Natural killer cell (primary cell): ENCODE data around the gene ISYNA1. TPM values are rescaled to one million over a fixed set of nuclear protein-coding genes. Genes with fewer than 3 reads are reported as not detected.
A peak's percentile ranks its signal among the peaks of the same experiment; 100 is the strongest.

Source experiments
- ATAC-seq, 3 donors: fragments of 150-1000 bp in 2 of 3; fragments of 200-7000 bp in 1 of 3; cut with Tn5 transposase; 1 replicate in 1 of 3; 2 replicates in 2 of 3; pipeline ENCODE4 v1.10.0; 2021; ENCODE audit warnings: mild to moderate bottlenecking in 2 of 3, moderate library complexity in 2 of 3
- DNase-seq, 2 donors: peaks; one replicate each; pipeline versions ENCODE4 v3.0.0 to v3.0.0-alpha.2; 2013 to 2021; ENCODE audit warnings: mixed read lengths in 1 of 2
- H3K27ac ChIP-seq: one replicate; pipeline ENCODE4 v1.5.1; 2013; ENCODE audit warnings: mild to moderate bottlenecking, low read length
- H3K27me3 ChIP-seq: one replicate; pipeline ENCODE4 v1.6.1; 2013; ENCODE audit warnings: low read length; ENCODE audit not compliant: control insufficient read depth, insufficient read depth
- H3K36me3 ChIP-seq: one replicate; pipeline ENCODE4 v1.6.1; 2013; ENCODE audit warnings: low read length; ENCODE audit not compliant: control insufficient read depth, insufficient read depth
- H3K4me1 ChIP-seq: one replicate; pipeline ENCODE4 v1.6.1; 2013; ENCODE audit warnings: low read length; ENCODE audit not compliant: control insufficient read depth, insufficient read depth
- H3K4me3 ChIP-seq: one replicate; pipeline ENCODE4 v1.5.1; 2013; ENCODE audit warnings: low read length
- H3K9me3 ChIP-seq: one replicate; pipeline ENCODE4 v1.6.1; 2013; ENCODE audit warnings: low read length; ENCODE audit not compliant: control insufficient read depth, insufficient read depth
- H3K27ac Mint-ChIP-seq, 2 donors: one replicate each; pipeline ENCODE4 v1.8.0; 2022; ENCODE audit warnings: mild to moderate bottlenecking in 2 of 2, mixed read lengths in 2 of 2, moderate library complexity in 1 of 2
- H3K27me3 Mint-ChIP-seq, 2 donors: one replicate each; pipeline ENCODE4 v1.8.0; 2022; ENCODE audit warnings: low read depth in 2 of 2, mixed read lengths in 2 of 2
- H3K36me3 Mint-ChIP-seq: one replicate; pipeline ENCODE4 v1.8.0; 2022; ENCODE audit warnings: mixed read lengths
- H3K4me1 Mint-ChIP-seq, 2 donors: one replicate each; pipeline ENCODE4 v1.8.0; 2022; ENCODE audit warnings: mixed read lengths in 2 of 2
- H3K4me3 Mint-ChIP-seq: one replicate; pipeline ENCODE4 v1.8.0; 2022; ENCODE audit warnings: mild to moderate bottlenecking, moderate library complexity, mixed read lengths
- H3K9me3 Mint-ChIP-seq, 2 donors: one replicate each; pipeline ENCODE4 v1.8.0; 2022; ENCODE audit warnings: mixed read lengths in 2 of 2
- WGBS: methylation state at CpG from one replicate; pipeline ENCODE4 v1.1.7; 2013; ENCODE audit warnings: missing lambda C conversion rate; ENCODE audit not compliant: insufficient coverage; 5-methylcytosine and 5-hydroxymethylcytosine counted together
- intact Hi-C: fragments of 100-400 bp; cut with micrococcal nuclease; formaldehyde crosslinking; loops from one replicate; pipeline ENCODE4 v1.14.2; 2022
- total RNA-seq, 4 donors: library from RNA; stranded (reverse); fragments of 120-200 nt in 1 of 4; gene quantifications; one replicate each; pipeline versions ENCODE4 v1.2.3 to v1.2.4, GENCODE V29; 2013 to 2022
- TF ChIP-seq, protein P1 (sequence below): fragments of 200-600 bp; IDR thresholded peaks from one replicate; pipeline ENCODE4 v1.8.0; 2022; ENCODE audit warnings: antibody characterized with exemption

ISYNA1 gene
- total RNA-seq, 3 donors from 2014 or later (not counting 1 experiment from before 2014, with no cell fraction given), result 39.7 to 53.6 (median 40.1) TPM

- TF ChIP-seq, protein P1, sequence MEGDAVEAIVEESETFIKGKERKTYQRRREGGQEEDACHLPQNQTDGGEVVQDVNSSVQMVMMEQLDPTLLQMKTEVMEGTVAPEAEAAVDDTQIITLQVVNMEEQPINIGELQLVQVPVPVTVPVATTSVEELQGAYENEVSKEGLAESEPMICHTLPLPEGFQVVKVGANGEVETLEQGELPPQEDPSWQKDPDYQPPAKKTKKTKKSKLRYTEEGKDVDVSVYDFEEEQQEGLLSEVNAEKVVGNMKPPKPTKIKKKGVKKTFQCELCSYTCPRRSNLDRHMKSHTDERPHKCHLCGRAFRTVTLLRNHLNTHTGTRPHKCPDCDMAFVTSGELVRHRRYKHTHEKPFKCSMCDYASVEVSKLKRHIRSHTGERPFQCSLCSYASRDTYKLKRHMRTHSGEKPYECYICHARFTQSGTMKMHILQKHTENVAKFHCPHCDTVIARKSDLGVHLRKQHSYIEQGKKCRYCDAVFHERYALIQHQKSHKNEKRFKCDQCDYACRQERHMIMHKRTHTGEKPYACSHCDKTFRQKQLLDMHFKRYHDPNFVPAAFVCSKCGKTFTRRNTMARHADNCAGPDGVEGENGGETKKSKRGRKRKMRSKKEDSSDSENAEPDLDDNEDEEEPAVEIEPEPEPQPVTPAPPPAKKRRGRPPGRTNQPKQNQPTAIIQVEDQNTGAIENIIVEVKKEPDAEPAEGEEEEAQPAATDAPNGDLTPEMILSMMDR, result no peak
- WGBS, result 95% methylated on average over 12 of the region's 12 CpGs
- Mint-ChIP-seq H3K36me3 (no peaks in the 10 kb centered on the region), H3K4me1 (peaks cover 52 to 78% of the 10 kb centered on the region in 2 donors), H3K9me3 (no peaks in the 10 kb centered on the region), H3K4me3 (no peak overlapping the region), H3K27ac (peak overlapping the region; percentile 36 to 65), H3K27me3 (no peaks in the 10 kb centered on the region)
- Histone ChIP-seq H3K4me1 (peaks cover 83% of the 10 kb centered on the region), H3K36me3 (no peaks in the 10 kb centered on the region), H3K4me3 (no peak overlapping the region), H3K27me3 (no peaks in the 10 kb centered on the region), H3K27ac (no peak overlapping the region), H3K9me3 (no peaks in the 10 kb centered on the region)
- no peak for DNase-seq
- intact Hi-C loops, result no loop called here
- no peak for ATAC-seq
Measured at GRCh38 chr19:18483119-18483890, 45.4 kb upstream of the ISYNA1 start.

DNA sequence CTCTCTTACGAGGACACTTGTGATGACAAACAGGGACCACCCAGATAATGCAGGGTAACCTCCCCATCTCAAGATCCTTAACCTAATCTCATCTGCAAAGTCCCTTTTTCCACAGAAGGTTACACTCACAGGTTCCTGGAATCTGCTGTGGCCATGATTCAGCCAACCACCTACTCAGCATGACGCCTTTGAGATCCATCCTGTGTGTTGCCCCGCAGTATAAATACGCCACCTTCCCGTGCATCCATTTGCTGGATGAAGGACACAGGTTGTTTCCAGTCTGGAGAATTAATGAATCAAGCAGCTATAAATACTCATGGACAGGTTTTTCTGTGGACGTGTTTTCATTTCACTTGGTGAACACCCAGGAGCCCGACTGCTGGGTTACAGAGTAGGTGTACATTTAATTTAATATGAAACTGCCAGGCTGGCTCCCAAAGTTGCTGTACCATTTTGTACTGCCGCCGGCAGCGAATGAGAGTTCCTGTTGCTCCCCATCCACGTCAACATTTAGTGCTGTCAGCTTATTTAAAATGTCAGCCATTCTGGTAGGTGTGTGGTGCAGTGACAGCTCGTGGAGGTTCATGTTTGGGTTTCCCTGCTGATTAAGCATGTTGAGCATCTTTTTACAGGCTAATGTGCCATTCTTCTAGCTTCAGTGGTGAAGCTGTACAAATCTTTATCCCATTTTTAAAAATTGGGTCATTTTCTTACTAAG lies 43.7 kb upstream of the ISYNA1 start:
- no peak for ATAC-seq
- no peaks in the 10 kb centered on the region for H3K9me3 Mint-ChIP-seq

GRCh38 chr19:18480006-18480691 lies 42.2 kb upstream of the ISYNA1 start:
- H3K27me3 Mint-ChIP-seq, result no peaks in the 10 kb centered on the region
- no peak for ATAC-seq
- intact Hi-C loops, result no loop called here
- peaks cover 59 to 82% of the 10 kb centered on the region in 2 donors for H3K4me1 Mint-ChIP-seq
- Histone ChIP-seq H3K36me3 (no peaks in the 10 kb centered on the region), H3K9me3 (no peaks in the 10 kb centered on the region), H3K4me1 (peaks cover 85% of the 10 kb centered on the region), H3K4me3 (no peak overlapping the region), H3K27ac (peak overlapping the region; percentile 39), H3K27me3 (no peaks in the 10 kb centered on the region)
- H3K27ac Mint-ChIP-seq, result peak overlapping the region; percentile 93 to 99
- H3K4me3 Mint-ChIP-seq, result peak overlapping the region; percentile 35
- TF ChIP-seq, protein P1, result no peak
- no peaks in the 10 kb centered on the region for H3K9me3 Mint-ChIP-seq
- H3K36me3 Mint-ChIP-seq, result no peaks in the 10 kb centered on the region
- WGBS, result 75% methylated on average over 13 of the region's 13 CpGs
- DNase-seq, result no peak

More for the DNA sequence above, 43.7 kb upstream of the ISYNA1 start:
- DNase-seq, result no peak
- Histone ChIP-seq H3K36me3 (no peaks in the 10 kb centered on the region), H3K9me3 (no peaks in the 10 kb centered on the region), H3K4me1 (peaks cover 84% of the 10 kb centered on the region), H3K27me3 (no peaks in the 10 kb centered on the region), H3K27ac (no peak overlapping the region), H3K4me3 (no peak overlapping the region)
- H3K27me3 Mint-ChIP-seq, result no peaks in the 10 kb centered on the region
- TF ChIP-seq, protein P1, result no peak
- intact Hi-C loops, result no loop called here
- H3K36me3 Mint-ChIP-seq, result no peaks in the 10 kb centered on the region
- H3K4me3 Mint-ChIP-seq, result peak overlapping the region; percentile 22
- WGBS, result 88% methylated on average over 12 of the region's 12 CpGs
- peak overlapping the region; percentile 74 to 99 for H3K27ac Mint-ChIP-seq
- H3K4me1 Mint-ChIP-seq, result peaks cover 56 to 78% of the 10 kb centered on the region in 2 donors
